ENCODE data around the gene OR6C65.
"Not testable (repeated sequence)": the region's sequence is repeated elsewhere in the genome, so short reads cannot be mapped to it uniquely, and the experiment has no call there.

Gene OR6C65

DNA sequence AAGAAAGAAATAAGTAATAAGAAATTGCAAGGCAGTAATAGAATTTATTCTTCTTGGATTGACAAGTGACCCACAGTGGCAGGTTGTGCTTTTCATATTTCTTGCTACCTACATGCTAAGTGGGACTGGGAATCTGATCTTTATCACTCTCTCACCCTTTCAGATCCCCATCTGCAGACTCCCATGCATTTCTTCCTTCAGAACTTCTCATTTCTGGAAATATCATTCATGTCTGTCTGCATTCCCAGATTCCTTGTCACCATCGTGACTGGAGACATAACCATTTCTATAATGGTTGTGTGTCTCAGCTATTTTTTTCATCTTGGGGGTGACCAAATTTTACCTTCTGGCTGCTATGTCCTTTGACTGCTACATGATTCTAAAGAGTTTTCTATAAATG lies 4.0 kb upstream of the OR6C65 start:
- TF ChIP-seq CTCF (conservative IDR thresholded peaks at IDR 0.05; ENCODE audit: low read length) = no peak
- no peak overlapping the region for H3K4me3 ChIP-seq (ENCODE audit: low read length)
- DNase-seq (ENCODE audit: low read depth) = no peak

- DNase-seq (ENCODE audit: low read depth) = no peak
- TF ChIP-seq CTCF (conservative IDR thresholded peaks at IDR 0.05; ENCODE audit: low read length) = no peak
- no peak overlapping the region for H3K4me3 ChIP-seq (ENCODE audit: low read length)
These were observed 7.5 kb downstream of the OR6C65 start for GRCh38 chr12:55407866-55408265.

GRCh38 chr12:55409133-55409532 lies 8.8 kb downstream of the OR6C65 start:
- H3K4me3 ChIP-seq (ENCODE audit: low read length); DNase-seq (ENCODE audit: low read depth): not testable (repeated sequence)

- H3K4me3 ChIP-seq (ENCODE audit: low read length); DNase-seq (ENCODE audit: low read depth): not testable (repeated sequence)
These were observed 11.8 kb downstream of the OR6C65 start for GRCh38 chr12:55412138-55412537.

- H3K4me3 ChIP-seq (ENCODE audit: low read length); DNase-seq (ENCODE audit: low read depth): not testable (repeated sequence)
These were observed 13.4 kb downstream of the OR6C65 start for GRCh38 chr12:55413498-55414388.

DNA sequence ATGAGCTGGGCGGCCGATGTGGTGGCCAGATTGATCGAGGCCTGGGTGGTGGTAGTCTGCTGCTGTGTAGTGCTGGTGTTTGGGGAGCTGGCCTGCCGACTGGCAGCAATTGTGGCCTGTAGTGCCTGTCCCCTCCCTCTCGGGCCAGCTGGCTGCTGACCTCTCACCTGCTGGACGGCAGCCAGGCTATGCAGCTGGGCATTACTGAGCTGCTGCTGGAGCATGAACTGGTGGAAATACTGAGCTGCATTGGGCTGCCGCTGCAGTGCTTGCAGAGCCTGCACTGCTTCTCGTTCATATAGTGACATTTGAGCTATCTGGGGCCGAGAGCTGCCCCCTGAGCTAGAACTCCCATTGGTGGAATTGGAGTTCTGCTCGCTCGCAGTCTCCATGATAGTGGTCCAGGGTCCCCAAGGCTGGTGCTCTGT lies 14.1 kb downstream of the OR6C65 start:
- not testable (repeated sequence) for H3K4me3 ChIP-seq (ENCODE audit: low read length); DNase-seq (ENCODE audit: low read depth)

DNA sequence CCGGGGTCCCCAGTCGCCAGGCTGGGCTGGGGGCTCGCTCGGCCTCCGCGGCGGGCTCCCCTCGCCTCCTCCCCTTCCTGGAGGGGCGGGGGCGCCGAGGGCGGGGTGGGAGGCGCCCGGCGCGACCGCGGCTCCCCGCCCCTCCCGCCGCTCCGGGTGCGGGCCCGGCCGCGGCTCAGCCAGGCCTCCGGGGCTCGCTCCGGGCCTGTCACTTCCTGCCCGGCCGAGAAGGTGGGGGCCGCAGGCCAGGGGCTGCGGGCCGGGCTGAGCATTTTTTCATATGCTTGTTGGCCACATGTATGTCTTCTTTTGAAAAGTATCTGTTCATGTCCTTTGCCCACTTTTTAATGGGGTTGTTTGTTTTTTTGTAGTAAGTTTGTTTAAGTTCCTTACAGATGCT lies 14.6 kb downstream of the OR6C65 start:
- H3K4me3 ChIP-seq (ENCODE audit: low read length) = not testable (repeated sequence)

DNA sequence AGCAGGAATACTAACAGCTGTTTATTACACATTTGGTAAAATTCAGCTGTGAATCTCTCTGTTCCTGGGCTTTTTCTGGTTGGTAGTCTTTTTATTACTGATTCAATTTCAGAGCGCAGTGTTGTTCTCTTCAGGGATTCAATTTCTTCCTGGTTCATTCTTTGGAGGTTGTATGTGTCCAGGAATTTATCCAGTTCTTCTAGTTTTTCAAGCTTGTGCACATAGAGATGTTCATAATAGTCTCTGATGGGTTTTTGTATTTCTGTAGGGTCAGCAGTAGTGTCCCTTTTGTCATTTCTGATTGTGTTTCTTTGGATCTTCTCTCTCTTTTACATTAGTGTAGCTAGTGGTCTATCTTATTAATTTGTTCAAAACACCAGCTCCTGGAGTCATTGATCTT lies 16.6 kb downstream of the OR6C65 start:
- TF ChIP-seq CTCF (conservative IDR thresholded peaks at IDR 0.05; ENCODE audit: low read length) = no peak
- no peak for DNase-seq (ENCODE audit: low read depth)
- no peak overlapping the region for H3K4me3 ChIP-seq (ENCODE audit: low read length)

More for the DNA sequence above, 14.6 kb downstream of the OR6C65 start:
- not testable (repeated sequence) for DNase-seq (ENCODE audit: low read depth)

GRCh38 chr12:55420307-55420962 lies 20.1 kb downstream of the OR6C65 start:
- DNase-seq (ENCODE audit: low read depth) = no peak
- TF ChIP-seq CTCF (conservative IDR thresholded peaks at IDR 0.05; ENCODE audit: low read length) = no peak
- no peak overlapping the region for H3K4me3 ChIP-seq (ENCODE audit: low read length)

DNA sequence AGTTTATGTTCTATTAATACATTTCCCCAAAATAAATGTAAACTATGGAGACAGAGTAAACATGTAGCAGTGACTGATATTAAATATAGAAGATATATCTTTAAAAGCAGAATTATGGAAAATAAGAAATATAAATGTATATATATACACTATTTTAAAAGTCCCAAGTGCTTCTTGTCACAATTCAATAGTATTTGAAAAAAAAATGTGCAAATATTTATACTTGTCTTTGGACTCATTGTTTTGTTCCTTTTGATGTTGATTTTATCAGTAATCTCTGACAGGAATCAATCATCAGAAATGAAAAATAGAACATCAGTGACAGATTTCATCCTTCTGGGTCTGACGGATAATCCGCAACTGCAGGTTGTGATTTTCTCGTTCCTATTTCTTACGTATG lies 25.6 kb downstream of the OR6C65 start, which contains the start of gene OR6C76:
Gene OR6C76 (plus strand): TSS at position 301 of the 400 bp plus-strand sequence. CDS start 0 bp downstream, at position 301.
- no peak for TF ChIP-seq CTCF (conservative IDR thresholded peaks at IDR 0.05; ENCODE audit: low read length)
- no peak for DNase-seq (ENCODE audit: low read depth)

More for the DNA sequence above, 25.6 kb downstream of the OR6C65 start, which contains the start of gene OR6C76:
- H3K4me3 ChIP-seq (ENCODE audit: low read length) = no peak within 1 kb of the TSS
